Parathyroid adenoma (tissue), 2 donors: ENCODE results near the gene LPIN1.

Experiments used
- H2AFZ ChIP-seq: fragments of 300-600 bp; sonication (generic); one replicate; pipeline ENCODE4 v1.7.0; 2017; ENCODE audit warnings: antibody characterized with exemption, mild to moderate bottlenecking
- H3K27ac ChIP-seq: fragments of 300-600 bp; sonication (generic); one replicate; pipeline ENCODE4 v1.7.0; 2017
- H3K27me3 ChIP-seq: fragments of 300-600 bp; sonication (generic); one replicate; pipeline ENCODE4 v1.7.0; 2017; ENCODE audit warnings: low read length; ENCODE audit not compliant: control insufficient read depth, insufficient read depth
- H3K36me3 ChIP-seq: fragments of 300-600 bp; sonication (generic); one replicate; pipeline ENCODE4 v1.7.0; 2017; ENCODE audit warnings: low read length; ENCODE audit not compliant: control insufficient read depth, insufficient read depth
- H3K4me1 ChIP-seq: fragments of 300-600 bp; sonication (generic); one replicate; pipeline ENCODE4 v1.7.0; 2017; ENCODE audit warnings: control low read depth
- H3K4me2 ChIP-seq: fragments of 300-600 bp; sonication (generic); one replicate; pipeline ENCODE4 v1.7.0; 2017; ENCODE audit warnings: low read length
- H3K4me3 ChIP-seq: fragments of 300-600 bp; sonication (generic); one replicate; pipeline ENCODE4 v1.7.0; 2017; ENCODE audit warnings: low read depth, low read length
- H3K79me2 ChIP-seq: fragments of 300-600 bp; sonication (generic); one replicate; pipeline ENCODE4 v1.7.0; 2017; ENCODE audit warnings: control low read depth
- H3K9ac ChIP-seq: fragments of 300-600 bp; sonication (generic); one replicate; pipeline ENCODE4 v1.7.0; 2017; ENCODE audit warnings: mild to moderate bottlenecking
- H3K9me3 ChIP-seq: fragments of 300-600 bp; sonication (generic); one replicate; pipeline ENCODE4 v1.7.0; 2017; ENCODE audit warnings: low read length; ENCODE audit not compliant: control insufficient read depth
- TF ChIP-seq, protein P1 (sequence below): fragments of 300-600 bp; sonication (generic); IDR thresholded peaks from one replicate; pipeline ENCODE4 v1.7.0; 2017; ENCODE audit warnings: antibody characterized with exemption, mild to moderate bottlenecking
- donor health status: primary hyperparathyroidism.

Gene LPIN1

DNA sequence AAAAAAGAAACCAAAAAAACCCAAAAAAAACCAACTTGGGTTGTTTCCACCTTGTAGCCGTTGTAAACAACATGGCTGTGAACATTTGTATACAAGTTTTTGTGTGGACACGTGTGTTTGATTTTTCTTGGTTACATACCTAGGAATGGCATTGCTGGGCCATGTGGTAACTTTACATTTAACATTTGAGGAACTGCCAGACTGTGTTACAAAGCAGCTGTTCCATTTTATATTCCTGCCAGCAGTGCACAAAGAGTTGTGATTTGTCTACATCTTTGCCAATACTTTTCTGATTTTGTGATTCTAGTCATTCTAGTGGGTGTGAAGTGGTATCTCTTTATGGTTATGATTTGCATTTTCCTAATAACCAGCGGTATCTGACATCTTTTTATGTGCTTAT, 22.5 kb downstream of the LPIN1 start:
- Histone ChIP-seq H3K4me1 (no peaks in the 10 kb centered on the region), H3K4me2 (no peak overlapping the region), H2AFZ (no peak overlapping the region), H3K4me3 (no peak overlapping the region), H3K9ac (no peak overlapping the region), H3K9me3 (no peaks in the 10 kb centered on the region), H3K27me3 (no peaks in the 10 kb centered on the region), H3K27ac (no peak overlapping the region), H3K79me2 (peaks cover 5% of the 10 kb centered on the region), H3K36me3 (no peaks in the 10 kb centered on the region)
- TF ChIP-seq, protein P1, sequence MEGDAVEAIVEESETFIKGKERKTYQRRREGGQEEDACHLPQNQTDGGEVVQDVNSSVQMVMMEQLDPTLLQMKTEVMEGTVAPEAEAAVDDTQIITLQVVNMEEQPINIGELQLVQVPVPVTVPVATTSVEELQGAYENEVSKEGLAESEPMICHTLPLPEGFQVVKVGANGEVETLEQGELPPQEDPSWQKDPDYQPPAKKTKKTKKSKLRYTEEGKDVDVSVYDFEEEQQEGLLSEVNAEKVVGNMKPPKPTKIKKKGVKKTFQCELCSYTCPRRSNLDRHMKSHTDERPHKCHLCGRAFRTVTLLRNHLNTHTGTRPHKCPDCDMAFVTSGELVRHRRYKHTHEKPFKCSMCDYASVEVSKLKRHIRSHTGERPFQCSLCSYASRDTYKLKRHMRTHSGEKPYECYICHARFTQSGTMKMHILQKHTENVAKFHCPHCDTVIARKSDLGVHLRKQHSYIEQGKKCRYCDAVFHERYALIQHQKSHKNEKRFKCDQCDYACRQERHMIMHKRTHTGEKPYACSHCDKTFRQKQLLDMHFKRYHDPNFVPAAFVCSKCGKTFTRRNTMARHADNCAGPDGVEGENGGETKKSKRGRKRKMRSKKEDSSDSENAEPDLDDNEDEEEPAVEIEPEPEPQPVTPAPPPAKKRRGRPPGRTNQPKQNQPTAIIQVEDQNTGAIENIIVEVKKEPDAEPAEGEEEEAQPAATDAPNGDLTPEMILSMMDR: no peak

DNA sequence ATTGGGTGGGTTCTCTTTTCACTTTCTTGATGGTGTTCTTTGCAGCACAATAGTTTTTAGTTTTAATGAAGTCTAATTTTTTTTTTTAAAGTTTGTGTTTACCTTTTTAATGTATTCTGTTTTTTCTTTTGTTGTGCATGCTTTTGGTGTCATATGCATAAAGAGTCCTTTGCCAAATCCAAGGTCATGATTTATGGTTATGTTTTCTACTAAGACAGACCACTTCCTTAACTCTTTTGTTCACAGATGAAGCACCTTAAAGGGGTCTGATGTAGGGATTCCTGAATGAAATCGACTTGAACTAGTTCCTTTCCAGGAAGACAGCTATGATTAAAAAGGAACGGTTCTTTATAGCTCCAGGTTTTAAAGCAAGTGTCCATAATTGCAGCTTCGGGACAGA, 23.1 kb downstream of the LPIN1 start:
- Histone ChIP-seq H3K9ac (no peak overlapping the region), H3K4me2 (no peak overlapping the region), H3K4me3 (no peak overlapping the region), H3K27me3 (no peaks in the 10 kb centered on the region), H3K9me3 (no peaks in the 10 kb centered on the region), H3K4me1 (no peaks in the 10 kb centered on the region), H3K79me2 (peaks cover 3% of the 10 kb centered on the region), H3K36me3 (no peaks in the 10 kb centered on the region), H2AFZ (no peak overlapping the region), H3K27ac (no peak overlapping the region)
- TF ChIP-seq, protein P1: no peak

DNA sequence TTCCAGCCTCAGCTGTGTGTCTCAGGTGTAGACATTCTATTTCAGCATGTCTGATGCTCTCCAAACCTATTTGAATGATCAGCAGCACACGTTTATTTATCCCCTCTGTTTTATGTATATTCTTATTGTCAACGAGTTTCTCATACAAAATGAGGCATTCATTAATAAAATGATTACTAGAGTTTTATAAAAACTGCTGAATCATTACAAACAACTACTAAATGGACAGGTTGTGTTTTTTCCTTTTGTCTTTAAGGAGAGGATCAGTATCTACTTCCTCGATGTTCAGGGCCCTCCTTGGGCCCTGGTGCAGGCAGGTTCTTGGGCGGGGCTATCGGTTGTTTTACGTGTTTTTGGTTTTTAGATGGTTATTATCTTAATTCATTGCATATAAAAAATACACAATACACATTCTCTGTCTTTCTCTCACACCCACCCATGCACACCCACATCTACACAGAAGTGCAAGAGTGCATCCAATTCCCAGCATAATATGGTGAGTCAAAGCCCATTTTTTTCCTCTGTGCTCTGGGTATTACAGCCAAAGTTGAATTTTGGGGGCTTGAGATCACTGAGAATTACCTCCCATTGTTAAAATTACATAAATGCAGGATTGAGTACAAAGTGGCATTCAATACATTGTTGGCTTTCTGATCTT, 24.2 kb downstream of the LPIN1 start:
- Histone ChIP-seq H3K27me3 (no peaks in the 10 kb centered on the region), H2AFZ (no peak overlapping the region), H3K4me1 (no peaks in the 10 kb centered on the region), H3K79me2 (peaks cover under 1% of the 10 kb centered on the region), H3K4me3 (no peak overlapping the region), H3K9ac (no peak overlapping the region), H3K9me3 (no peaks in the 10 kb centered on the region), H3K36me3 (no peaks in the 10 kb centered on the region), H3K27ac (no peak overlapping the region), H3K4me2 (no peak overlapping the region)
- TF ChIP-seq, protein P1: no peak

DNA sequence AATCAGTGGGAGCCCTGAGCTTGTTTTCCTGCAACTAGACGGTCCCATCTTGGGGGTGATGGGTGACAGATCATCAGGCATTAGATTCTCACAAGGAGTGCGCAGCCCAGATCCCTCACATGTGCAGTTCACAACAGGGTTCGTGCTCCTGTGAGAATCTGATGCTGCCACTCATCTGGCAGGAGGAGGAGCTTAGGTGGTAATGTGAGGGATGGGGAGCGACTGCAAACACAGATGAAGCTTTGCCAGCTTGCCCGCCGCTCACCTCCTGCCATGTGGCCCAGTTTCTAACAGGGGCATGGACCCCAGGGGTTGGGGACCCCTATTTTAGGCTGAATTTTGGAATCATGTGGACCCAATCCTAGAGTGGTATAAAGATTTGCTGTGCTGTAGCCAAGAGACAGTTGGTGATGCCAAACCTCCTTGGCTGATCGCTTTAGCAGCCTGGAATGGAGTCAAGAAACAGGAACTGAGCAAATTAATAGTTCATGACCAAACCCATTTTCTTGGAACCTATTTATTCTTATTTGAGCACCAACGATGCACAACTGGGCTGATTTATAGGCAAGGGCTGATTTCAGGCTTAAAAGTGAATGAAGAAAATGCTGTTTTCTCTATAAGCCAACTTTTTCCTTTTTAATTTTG, 25.7 kb downstream of the LPIN1 start:
- H3K36me3 ChIP-seq: no peaks in the 10 kb centered on the region

More for the DNA sequence above, 25.7 kb downstream of the LPIN1 start:
- Histone ChIP-seq H3K4me2 (no peak overlapping the region), H3K4me1 (no peaks in the 10 kb centered on the region), H3K9ac (no peak overlapping the region), H3K4me3 (no peak overlapping the region), H2AFZ (no peak overlapping the region), H3K79me2 (no peaks in the 10 kb centered on the region), H3K27me3 (no peaks in the 10 kb centered on the region), H3K27ac (no peak overlapping the region), H3K9me3 (no peaks in the 10 kb centered on the region)
- TF ChIP-seq, protein P1: no peak
